Measurements from ENCODE around the gene NOS1AP.

NOS1AP gene

GRCh38 chr1:162380061-162380846 lies 310.8 kb downstream of the NOS1AP start:
- no peak overlapping the region for H3K4me3 ChIP-seq (ENCODE audit: low read depth, low read length, poor library complexity, severe bottlenecking)
- no peak for TF ChIP-seq EZH2 (IDR thresholded peaks at IDR 0.05; ENCODE audit: borderline replicate concordance, low read length)
- no peak for TF ChIP-seq CTCF (IDR thresholded peaks at IDR 0.05; ENCODE audit: low read length)
- no peaks in the 10 kb centered on the region for H3F3A ChIP-seq (ENCODE audit: insufficient read depth, low read length)
- no peak overlapping the region for H3K4me2 ChIP-seq (ENCODE audit: low read length)
- no peaks in the 10 kb centered on the region for H3K9me3 ChIP-seq (ENCODE audit: low read length)
- H3K79me2 ChIP-seq (ENCODE audit: insufficient read depth, low read length): no peaks in the 10 kb centered on the region
- H3K9ac ChIP-seq (ENCODE audit: low read length): no peak overlapping the region
- H3K4me1 ChIP-seq (ENCODE audit: insufficient read depth, low read length, severe bottlenecking): no peaks in the 10 kb centered on the region
- no peaks in the 10 kb centered on the region for H3K9me2 ChIP-seq (ENCODE audit: low read depth, low read length)
- no peaks in the 10 kb centered on the region for H4K20me1 ChIP-seq (ENCODE audit: insufficient read depth, low read length)
- H3K27ac ChIP-seq (ENCODE audit: low read depth, low read length, poor library complexity, severe bottlenecking): no peak overlapping the region
- H3K36me3 ChIP-seq (ENCODE audit: insufficient read depth, low read length): no peaks in the 10 kb centered on the region
- no peaks in the 10 kb centered on the region for H3K27me3 ChIP-seq (ENCODE audit: insufficient read depth, low read length)
- no peak overlapping the region for H2AFZ ChIP-seq (ENCODE audit: low read length)

GRCh38 chr1:162381383-162381782 lies 311.9 kb downstream of the NOS1AP start, which contains the start of gene C1orf226:
Gene C1orf226 (plus strand): TSS chr1:162381728. CDS start chr1:162381902, 174 bp downstream.
- H3K4me2 ChIP-seq (ENCODE audit: low read length): no peak within 1 kb of the TSS
- no peak within 1 kb of the TSS for H3K27ac ChIP-seq (ENCODE audit: low read depth, low read length, poor library complexity, severe bottlenecking)
- H4K20me1 ChIP-seq (ENCODE audit: insufficient read depth, low read length): no peaks in the 10 kb centered on the region
- H3K4me1 ChIP-seq (ENCODE audit: insufficient read depth, low read length, severe bottlenecking): no peaks in the 10 kb centered on the region
- H3K9ac ChIP-seq (ENCODE audit: low read length): no peak within 1 kb of the TSS
- no peaks in the 10 kb centered on the region for H3K36me3 ChIP-seq (ENCODE audit: insufficient read depth, low read length)
- no peak for TF ChIP-seq EZH2 (IDR thresholded peaks at IDR 0.05; ENCODE audit: borderline replicate concordance, low read length)
- TF ChIP-seq CTCF (IDR thresholded peaks at IDR 0.05; ENCODE audit: low read length): no peak
- H3K4me3 ChIP-seq (ENCODE audit: low read depth, low read length, poor library complexity, severe bottlenecking): no peak within 1 kb of the TSS
- no peaks in the 10 kb centered on the region for H3K27me3 ChIP-seq (ENCODE audit: insufficient read depth, low read length)
- no peaks in the 10 kb centered on the region for H3F3A ChIP-seq (ENCODE audit: insufficient read depth, low read length)
- no peaks in the 10 kb centered on the region for H3K9me2 ChIP-seq (ENCODE audit: low read depth, low read length)
- no peak within 1 kb of the TSS for H2AFZ ChIP-seq (ENCODE audit: low read length)
- no peaks in the 10 kb centered on the region for H3K9me3 ChIP-seq (ENCODE audit: low read length)
- H3K79me2 ChIP-seq (ENCODE audit: insufficient read depth, low read length): no peaks in the 10 kb centered on the region

GRCh38 chr1:162381941-162382750 lies 312.7 kb downstream of the NOS1AP start:
- H3K79me2 ChIP-seq (ENCODE audit: insufficient read depth, low read length): no peaks in the 10 kb centered on the region
- no peak overlapping the region for H3K4me3 ChIP-seq (ENCODE audit: low read depth, low read length, poor library complexity, severe bottlenecking)
- no peaks in the 10 kb centered on the region for H3K27me3 ChIP-seq (ENCODE audit: insufficient read depth, low read length)
- no peak for TF ChIP-seq CTCF (IDR thresholded peaks at IDR 0.05; ENCODE audit: low read length)
- no peak for TF ChIP-seq EZH2 (IDR thresholded peaks at IDR 0.05; ENCODE audit: borderline replicate concordance, low read length)
- no peak overlapping the region for H2AFZ ChIP-seq (ENCODE audit: low read length)
- H3K4me1 ChIP-seq (ENCODE audit: insufficient read depth, low read length, severe bottlenecking): no peaks in the 10 kb centered on the region
- H4K20me1 ChIP-seq (ENCODE audit: insufficient read depth, low read length): no peaks in the 10 kb centered on the region
- no peak overlapping the region for H3K4me2 ChIP-seq (ENCODE audit: low read length)
- H3K27ac ChIP-seq (ENCODE audit: low read depth, low read length, poor library complexity, severe bottlenecking): no peak overlapping the region
- no peak overlapping the region for H3K9ac ChIP-seq (ENCODE audit: low read length)
- H3K9me3 ChIP-seq (ENCODE audit: low read length): no peaks in the 10 kb centered on the region
- H3K9me2 ChIP-seq (ENCODE audit: low read depth, low read length): no peaks in the 10 kb centered on the region
- no peaks in the 10 kb centered on the region for H3F3A ChIP-seq (ENCODE audit: insufficient read depth, low read length)
- H3K36me3 ChIP-seq (ENCODE audit: insufficient read depth, low read length): no peaks in the 10 kb centered on the region

Data from OCI-LY1 (cell line).